K562 (cell line): ENCODE data around the gene GRB10. TPM values are rescaled to one million over a fixed set of nuclear protein-coding genes. Genes with fewer than 3 reads are reported as not detected.

ENCODE experiments used
- ATAC-seq: fragments of 200-7000 bp; cut with Tn5 transposase; 3 replicates; pipeline ENCODE4 v1.9.1; 2020; ENCODE audit warnings: moderate library complexity
- BruUV-seq: library from RNA; stranded (reverse); fragments of 400-500 nt; replicated peaks from 2 replicates; lab custom pipeline; 2021; lab: Mats Ljungman, UMichigan
- CTCF ChIA-PET: fragments of 300-600 bp; formaldehyde crosslinking; extraction: SDS; loops from one replicate; lab custom pipeline; 2021; ENCODE audit warnings: low intra/inter-chr PET ratio; lab: Yijun Ruan, JAX
- POLR2A ChIA-PET: fragments of 300-600, 350-650 bp; sonication (Branson Sonifier 250); formaldehyde crosslinking; extraction: SDS; loops from one replicate; lab custom pipeline; 2021; ENCODE audit warnings: antibody characterized with exemption, inconsistent platforms; lab: Yijun Ruan, JAX
- DNase-seq, 4 experiments: peaks; one replicate each; pipeline versions ENCODE4 v3.0.0 to v3.0.0-alpha.2; 2011 to 2018; ENCODE audit warnings: low spot score in 3 of 4, mixed read lengths in 3 of 4; ENCODE audit errors: extremely low read depth in 1 of 4
- FAIRE-seq: peaks from 2 replicates; lab custom pipeline; 2011; peaks lifted over from hg19 to GRCh38; lab: Jason Lieb, UNC
- H2AFZ ChIP-seq: 2 replicates; pipeline ENCODE4 v1.6.0; 2011; ENCODE audit warnings: low read depth, low read length, control low read depth, inconsistent platforms
- H3K27ac ChIP-seq: fragments of 200-600 bp; 3 replicates; pipeline ENCODE4 v1.8.0; 2011; ENCODE audit warnings: low read depth, mild to moderate bottlenecking, control low read depth, inconsistent platforms, low read length, moderate library complexity, mixed read lengths; ENCODE audit errors: extremely low read depth
- H3K27me3 ChIP-seq, 2 experiments: fragments of 300-600 bp in 1 of 2; 2 replicates in 1 of 2; 3 replicates in 1 of 2; pipeline versions ENCODE4 v1.6.0 to v1.8.0; 2011; ENCODE audit warnings: inconsistent platforms in 2 of 2, low read length in 2 of 2, mild to moderate bottlenecking in 1 of 2, mixed read lengths in 1 of 2, moderate library complexity in 1 of 2; ENCODE audit not compliant: control insufficient read depth in 2 of 2, insufficient read depth in 2 of 2
- H3K36me3 ChIP-seq: fragments of 300-600 bp; 3 replicates; pipeline ENCODE4 v1.8.0; 2011; ENCODE audit warnings: mild to moderate bottlenecking, low read length, inconsistent platforms; ENCODE audit not compliant: control insufficient read depth, insufficient read depth
- H3K4me1 ChIP-seq, 2 experiments: fragments of 200-600 bp in 1 of 2; replicated peaks in 1 of 2; 2 replicates in 1 of 2; 3 replicates in 1 of 2; pipeline versions ENCODE4 v1.5.1 to v1.8.0; 2011; ENCODE audit warnings: inconsistent platforms in 2 of 2, low read length in 2 of 2, mild to moderate bottlenecking in 1 of 2, mixed read lengths in 1 of 2, moderate library complexity in 1 of 2; ENCODE audit not compliant: control insufficient read depth in 2 of 2, insufficient read depth in 2 of 2
- H3K4me2 ChIP-seq: 2 replicates; pipeline ENCODE4 v1.6.1; 2011; ENCODE audit warnings: low read length, control low read depth, inconsistent platforms, mixed read lengths; ENCODE audit not compliant: insufficient read depth
- H3K4me3 ChIP-seq: fragments of 200-600 bp; sonication (generic), shearing (Covaris generic); 2 replicates; pipeline ENCODE4 v1.5.1; 2016; ENCODE audit warnings: control low read depth, inconsistent platforms
- H3K79me2 ChIP-seq: fragments of 200-600 bp; 3 replicates; pipeline ENCODE4 v1.8.0; 2011; ENCODE audit warnings: low read length, inconsistent platforms; ENCODE audit not compliant: control insufficient read depth, insufficient read depth
- H3K9ac ChIP-seq, 2 experiments: 2 replicates each; pipeline versions ENCODE4 v1.6.0 to v1.6.1; 2011; ENCODE audit warnings: low read depth in 2 of 2, low read length in 2 of 2, control low read depth in 1 of 2, inconsistent platforms in 1 of 2, mild to moderate bottlenecking in 1 of 2, mixed read lengths in 1 of 2; ENCODE audit not compliant: insufficient read depth in 1 of 2
- H3K9me1 ChIP-seq: one replicate; pipeline ENCODE4 v1.6.0; 2011; ENCODE audit warnings: inconsistent platforms, mild to moderate bottlenecking, low read length, moderate library complexity; ENCODE audit not compliant: control insufficient read depth, insufficient read depth
- H3K9me3 ChIP-seq: replicated peaks from 2 replicates; pipeline ENCODE4 v1.5.1; 2011; ENCODE audit warnings: low read depth, low read length, inconsistent platforms; ENCODE audit not compliant: control insufficient read depth, insufficient read depth
- H4K20me1 ChIP-seq: replicated peaks from 2 replicates; pipeline ENCODE4 v1.6.1; 2011; ENCODE audit warnings: low read length, inconsistent platforms, mixed read lengths; ENCODE audit not compliant: control insufficient read depth, insufficient read depth
- ATF2 ChIP-seq: sonication (generic); formaldehyde crosslinking; IDR thresholded peaks from 2 replicates; pipeline ENCODE4 v1.8.1; 2022; ENCODE audit warnings: missing genetic modification reagents
- BCOR ChIP-seq: fragments of 450-650 bp; IDR thresholded peaks from 2 replicates; pipeline ENCODE4 v1.6.1; 2016
- CHD1 ChIP-seq: fragments of 200-600 bp; sonication (generic); IDR thresholded peaks from one replicate; pipeline ENCODE4 v1.6.1; 2012; ENCODE audit warnings: mild to moderate bottlenecking, moderate library complexity, low read length, inconsistent platforms
- CTBP1 ChIP-seq: fragments of 450-650 bp; IDR thresholded peaks from 2 replicates; pipeline ENCODE4 v1.6.1; 2016; ENCODE audit warnings: borderline replicate concordance
- ESRRA ChIP-seq: fragments of 450-650 bp; IDR thresholded peaks from 2 replicates; pipeline ENCODE4 v1.6.1; 2014; ENCODE audit warnings: low read depth, mild to moderate bottlenecking, moderate library complexity, borderline replicate concordance
- FOXJ3 ChIP-seq: sonication (generic); formaldehyde crosslinking; IDR thresholded peaks from 2 replicates; pipeline ENCODE4 v1.4.0; 2020; ENCODE audit warnings: mild to moderate bottlenecking, missing genetic modification reagents
- FOXO4 ChIP-seq: fragments of 450-650 bp; formaldehyde crosslinking; IDR thresholded peaks from 2 replicates; pipeline ENCODE4 v1.4.0; 2020; ENCODE audit warnings: mild to moderate bottlenecking, moderate library complexity
- HINFP ChIP-seq: fragments of 450-650 bp; conservative IDR thresholded peaks from 2 replicates; pipeline ENCODE4 v1.6.1; 2016; ENCODE audit warnings: missing genetic modification characterization, low read depth, mild to moderate bottlenecking, control low read depth, missing compliant biosample characterization
- HNRNPUL1 ChIP-seq: fragments of 200-400 bp; formaldehyde crosslinking; IDR thresholded peaks from 2 replicates; pipeline ENCODE4 v1.6.1; 2017; ENCODE audit warnings: low read length
- KLF1 ChIP-seq: fragments of 450-650 bp; IDR thresholded peaks from 2 replicates; pipeline ENCODE4 v1.6.1; 2016; ENCODE audit warnings: missing genetic modification characterization, missing compliant biosample characterization
- SAFB2 ChIP-seq: fragments of 200-400 bp; formaldehyde crosslinking; IDR thresholded peaks from 2 replicates; pipeline ENCODE4 v1.6.1; 2018; ENCODE audit warnings: borderline replicate concordance, low read length, low read depth, moderate library complexity; ENCODE audit not compliant: severe bottlenecking
- SFPQ ChIP-seq: fragments of 200-400 bp; formaldehyde crosslinking; IDR thresholded peaks from 2 replicates; pipeline ENCODE4 v1.6.1; 2017; ENCODE audit warnings: mild to moderate bottlenecking, low read depth, low read length, moderate library complexity
- SIN3B ChIP-seq: fragments of 450-650 bp; IDR thresholded peaks from 2 replicates; pipeline ENCODE4 v1.6.1; 2017; ENCODE audit warnings: low read depth, mild to moderate bottlenecking, moderate library complexity
- SNRNP70 ChIP-seq: fragments of 200-400 bp; formaldehyde crosslinking; optimal IDR thresholded peaks from 2 replicates; pipeline ENCODE3; 2017; ENCODE audit warnings: low read depth, low read length
- SREBF2 ChIP-seq: sonication (generic); formaldehyde crosslinking; IDR thresholded peaks from 2 replicates; pipeline ENCODE4 v1.4.0; 2020; ENCODE audit warnings: mild to moderate bottlenecking, missing genetic modification reagents
- TRIM24 ChIP-seq, 2 experiments: fragments of 450-650 bp; IDR thresholded peaks; 2 replicates each; pipeline ENCODE4 v1.6.1; 2016
- ZFP1 ChIP-seq: fragments of 450-650 bp; formaldehyde crosslinking; IDR thresholded peaks from 2 replicates; pipeline ENCODE4 v1.4.0; 2020; ENCODE audit warnings: mild to moderate bottlenecking, mixed read lengths
- ZNF780A ChIP-seq: fragments of 250-450 bp; sonication (Bioruptor Pico); IDR thresholded peaks from 2 replicates; pipeline ENCODE4 v1.5.0; 2021; ENCODE audit warnings: mild to moderate bottlenecking
- WGBS: fragments of 100-300 bp; shearing (Covaris generic); methylation state at CpG from one replicate; pipeline ENCODE4 v1.1.6; 2016; ENCODE audit warnings: low coverage, mixed read lengths; ENCODE audit not compliant: insufficient coverage; ENCODE audit errors: missing lambda C conversion rate; 5-methylcytosine and 5-hydroxymethylcytosine counted together
- in situ Hi-C: fragments of 300-500 bp; cut with MboI; formaldehyde crosslinking; loops from 4 replicates; pipeline ENCODE4 v1.15.0; 2018; ENCODE audit warnings: inconsistent platforms, mixed read lengths
- intact Hi-C: fragments of 100-400 bp; cut with micrococcal nuclease; formaldehyde crosslinking; loops from 2 replicates; pipeline ENCODE4 v1.14.2; 2022
- polyA plus RNA-seq, 8 experiments: library from polyadenylated mRNA; depleted of rRNA in 4 of 8; stranded (reverse) in 5 of 8; unstranded in 3 of 8; fragments of >200 nt; fragmentation: Nextera tagmentation in 2 of 8; fragmentation: Illumina TruSeq in 1 of 8; extraction: Ambion mirVana in 2 of 8; extraction: Trizol in 1 of 8; gene quantifications; 2 replicates each; pipeline versions ENCODE4 v1.2.1 to v1.2.3, GENCODE V29; 2011 to 2014; ENCODE audit warnings: inconsistent platforms in 1 of 8, missing spikeins in 1 of 8
- total RNA-seq, 7 experiments: library from RNA; depleted of rRNA in 6 of 7; stranded (reverse); fragments of >200 nt in 6 of 7; fragmentation: Illumina TruSeq in 2 of 7; extraction: Trizol in 2 of 7; gene quantifications; 2 replicates each; pipeline versions ENCODE4 v1.2.1 to v1.2.3, GENCODE V29; 2011 to 2021; ENCODE audit warnings: low replicate concordance in 1 of 7

GRB10 gene
- total and polyA plus RNA-seq, 9 of the 15 experiments (the other 6 are each of a cell fraction or from before 2014, with no cell fraction given), result 8.9 to 88.5 (median 40.7) TPM

GRCh38 chr7:50644586-50644985 lies 138.1 kb downstream of the GRB10 start:
- FAIRE-seq (no peak), DNase-seq (no peak), ATAC-seq (no peak)
- BruUV-seq, result no TSS peak
- in situ Hi-C loops (no loop called here), intact Hi-C loops (no loop called here)
- WGBS, result 93% methylated on average over 5 of the region's 5 CpGs
- H3K79me2 ChIP-seq, result peaks cover 3% of the 10 kb centered on the region; the same call in 1 of the 3 replicates
- no peaks in the 10 kb centered on the region for H3K9me3 ChIP-seq
- H3K4me3 ChIP-seq, result no peak overlapping the region
- H3K9ac ChIP-seq, result no peak overlapping the region
- no peaks in the 10 kb centered on the region for H3K9me1 ChIP-seq
- H3K36me3 ChIP-seq, result no peaks in the 10 kb centered on the region; the same call in 2 of the 3 replicates
- H3K4me2 ChIP-seq, result no peak overlapping the region
- CTCF ChIA-PET, result no interaction called here
- H4K20me1 ChIP-seq, result peaks cover 2% of the 10 kb centered on the region; the same call in 1 of the 2 replicates
- H3K27me3 ChIP-seq, result no peaks in the 10 kb centered on the region
- peaks cover 0 to 4% of the 10 kb centered on the region in 2 experiments; a peak in 1 of 5 replicates for H3K4me1 ChIP-seq
- TF ChIP-seq ATF2 (CRISPR knock-in tag) (no peak), SFPQ (no peak), BCOR (no peak), KLF1 (tag) (no peak), HNRNPUL1 (no peak), SREBF2 (no peak), FOXO4 (CRISPR knock-in tag) (no peak), CHD1 (no peak), ZFP1 (CRISPR knock-in tag) (no peak), SIN3B (no peak), TRIM24 (IDR thresholded peaks at IDR 0.05) (no peak), ESRRA (no peak), HINFP (tag) (no peak), SAFB2 (no peak), SNRNP70 (no peak), CTBP1 (no peak), ZNF780A (CRISPR knock-in tag) (no peak), FOXJ3 (CRISPR knock-in tag) (no peak)
- TF ChIP-seq, all 486 proteins: peak for 0
- Histone ChIP-seq H2AFZ (no peak overlapping the region), H3K27ac (no peak overlapping the region)
- POLR2A ChIA-PET, result interaction anchor here (0.9 to 2.1 kb wide), 2 partner anchors 10 to 14 kb away, joined by 3 to 4 read pairs; no protein-coding TSS in a partner anchor
